ENCODE data around the gene VAT1L.
"Not testable (repeated sequence)": the region's sequence is repeated elsewhere in the genome, so short reads cannot be mapped to it uniquely, and the experiment has no call there.

- not testable (repeated sequence) for TF ChIP-seq CTCF (IDR thresholded peaks at IDR 0.05; ENCODE audit: poor library complexity); EZH2phosphoT487 (IDR thresholded peaks at IDR 0.05; ENCODE audit: low read depth, severe bottlenecking, unreplicated experiment); EZH2 (IDR thresholded peaks at IDR 0.05; ENCODE audit: borderline replicate concordance)
Measured at GRCh38 chr16:77992381-77992780, 204.0 kb downstream of the VAT1L start.
